GM18499 (cell line): ENCODE results near the gene CA5A.

Source experiments
- ATAC-seq: cut with Tn5 transposase; IDR thresholded peaks from one replicate; pipeline ENCODE4 v1.9.1; 2021; ENCODE audit warnings: moderate number of reproducible peaks; ENCODE audit not compliant: insufficient read depth, unreplicated experiment

Gene CA5A

DNA sequence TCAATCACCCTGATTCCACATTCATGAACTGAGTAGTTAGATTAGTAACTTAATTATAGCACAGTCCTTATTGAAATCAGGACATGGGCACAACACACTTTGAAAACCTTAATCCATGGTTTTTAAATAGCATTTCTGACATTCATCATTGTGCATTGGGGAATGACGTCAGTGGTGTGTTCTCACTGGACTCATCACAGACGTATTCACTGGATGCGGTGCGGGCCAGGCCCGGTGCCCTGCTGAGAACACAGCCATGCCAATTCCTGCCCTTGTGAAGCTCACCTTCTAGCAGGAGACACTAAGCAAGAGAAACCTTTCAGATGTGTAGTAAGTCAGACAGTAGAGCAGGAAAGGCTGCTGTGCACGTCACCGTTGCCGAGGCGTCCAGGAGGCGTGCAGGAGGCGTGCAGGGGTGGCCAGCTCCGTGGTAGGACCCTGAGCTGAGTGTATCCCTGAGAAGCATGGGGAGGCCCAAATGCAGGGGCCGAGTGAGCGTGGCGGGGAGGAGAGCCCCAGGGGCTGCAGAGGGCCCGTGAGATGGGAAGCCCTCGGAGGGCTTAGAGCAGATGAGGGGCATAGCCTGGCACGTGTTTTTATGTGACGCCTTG, 27.8 kb upstream of the CA5A start:
- ATAC-seq, result no peak

DNA sequence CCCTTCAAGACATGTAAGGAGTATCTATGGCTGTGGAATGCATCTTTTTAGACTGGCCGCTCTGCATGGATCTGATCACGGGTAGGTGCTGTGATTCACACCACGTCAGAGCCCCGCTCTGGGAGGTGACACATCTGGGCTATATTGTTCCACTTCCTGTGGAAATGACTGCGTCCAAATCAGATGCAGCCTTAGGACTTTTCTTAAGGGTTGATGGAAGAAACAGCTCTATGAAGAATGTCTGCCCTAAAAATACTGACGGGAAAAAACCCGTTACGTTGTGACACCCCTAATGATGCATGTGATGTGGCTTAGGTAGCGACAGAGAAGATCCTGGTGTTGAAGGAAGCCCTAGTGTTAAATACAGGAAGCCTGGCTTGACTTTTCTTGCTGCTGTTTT, 27.1 kb upstream of the CA5A start:
- no peak for ATAC-seq

DNA sequence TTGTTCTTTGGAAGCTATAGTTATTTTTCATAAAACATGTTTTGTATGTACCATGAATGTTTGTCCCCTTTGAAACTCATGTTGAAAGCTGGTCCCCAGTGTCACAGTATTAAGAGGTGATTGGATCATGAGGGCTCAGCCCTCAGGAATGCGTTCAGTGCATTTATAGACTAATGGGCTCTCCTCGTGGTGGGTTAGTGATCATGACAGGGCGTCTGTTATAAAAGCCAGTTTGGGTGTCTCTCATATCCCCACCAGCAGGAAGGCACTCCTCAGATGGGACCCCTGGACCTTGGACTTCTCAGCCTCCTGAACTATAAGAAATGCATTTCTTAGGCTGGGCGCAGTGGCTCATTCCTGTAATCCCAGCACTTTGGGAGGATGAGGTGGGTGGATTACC, 25.3 kb upstream of the CA5A start:
- no peak for ATAC-seq

DNA sequence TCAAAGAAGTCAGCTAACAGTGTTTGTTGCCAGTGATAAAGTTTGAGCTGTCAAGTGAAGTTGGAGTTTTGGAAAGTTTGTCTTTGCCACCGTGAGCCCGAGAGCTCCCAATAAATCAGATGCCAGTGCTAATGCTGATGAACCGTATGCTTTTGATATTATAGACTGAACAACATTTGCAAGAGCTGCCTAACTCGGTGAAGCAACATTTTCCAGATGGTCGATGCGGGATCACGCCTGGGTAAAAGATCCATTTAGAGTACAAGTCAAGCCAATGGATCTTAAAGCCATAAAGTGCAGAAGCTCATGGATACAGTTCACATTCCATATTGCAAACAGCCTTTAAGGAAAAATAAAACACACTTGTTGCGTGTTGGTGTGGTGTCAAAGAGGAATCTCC, 24.5 kb upstream of the CA5A start:
- ATAC-seq, result no peak

DNA sequence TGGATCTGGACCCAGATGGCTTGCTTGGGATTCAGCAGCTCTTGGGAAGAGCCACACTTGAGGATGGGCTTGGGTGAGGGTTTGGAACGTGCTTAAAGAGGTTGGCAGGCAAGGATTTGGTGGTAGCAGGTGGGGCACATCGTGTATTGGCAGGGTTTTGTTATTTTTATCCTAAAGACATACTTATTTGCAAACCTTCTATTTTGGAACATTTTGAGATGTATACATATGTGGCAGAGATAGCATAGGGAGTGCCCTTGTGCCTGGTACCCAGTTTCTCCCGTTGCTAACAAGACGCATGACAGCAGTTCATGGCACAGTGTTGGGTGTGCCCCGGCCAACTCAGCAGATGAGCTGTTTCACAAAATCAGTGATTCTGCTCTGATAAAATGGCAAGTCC, 24.0 kb upstream of the CA5A start:
- ATAC-seq, result no peak

DNA sequence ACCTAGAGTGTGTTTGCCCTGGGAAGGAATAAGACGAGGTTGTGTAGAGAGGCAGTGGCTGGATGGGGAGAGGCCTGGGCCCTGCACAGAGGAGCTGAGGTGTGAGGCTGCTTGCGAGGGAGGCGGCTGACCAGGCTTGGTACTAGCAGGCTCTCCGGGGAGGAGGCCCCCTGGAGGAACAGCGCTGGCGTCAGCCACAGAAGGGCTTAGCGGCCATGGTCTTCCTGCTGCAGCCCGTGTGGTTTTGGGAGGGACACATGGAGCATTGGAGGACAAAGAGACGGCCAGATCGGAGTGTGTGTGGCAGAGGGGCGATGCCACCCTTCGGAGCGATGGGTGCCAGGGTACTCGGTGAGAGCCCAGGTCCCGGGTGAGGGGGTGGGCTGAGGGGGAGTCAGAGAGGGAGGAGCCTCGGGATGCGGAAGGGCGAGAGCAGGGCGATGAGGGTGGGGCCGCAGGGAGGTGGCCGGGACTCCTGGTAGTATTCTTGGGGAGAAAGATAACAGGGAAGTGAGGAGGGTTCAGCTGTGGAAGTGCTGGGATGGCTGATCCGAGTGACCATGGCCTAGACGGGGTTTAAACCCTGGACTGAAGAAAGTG, 23.2 kb upstream of the CA5A start:
- ATAC-seq, result no peak

DNA sequence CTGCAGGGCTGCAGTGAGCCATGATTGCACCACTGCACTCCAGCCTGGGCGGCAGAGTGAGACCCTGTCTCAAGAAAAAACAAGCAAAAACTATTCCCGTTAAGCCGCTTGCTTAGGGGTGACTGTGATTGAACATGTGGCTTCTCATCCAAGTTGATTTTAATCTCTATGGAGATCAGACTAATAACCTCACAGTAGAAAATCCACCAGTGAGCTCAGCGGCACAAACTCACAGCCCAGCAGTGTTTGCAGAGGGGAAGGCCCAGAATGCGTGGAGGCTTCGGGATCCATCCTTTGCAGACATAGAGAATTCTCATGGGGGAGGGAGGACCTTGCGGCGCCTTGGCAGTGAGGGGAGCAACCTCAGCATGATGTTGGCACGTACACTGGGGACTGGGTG, 22.3 kb upstream of the CA5A start:
- ATAC-seq, result no peak

DNA sequence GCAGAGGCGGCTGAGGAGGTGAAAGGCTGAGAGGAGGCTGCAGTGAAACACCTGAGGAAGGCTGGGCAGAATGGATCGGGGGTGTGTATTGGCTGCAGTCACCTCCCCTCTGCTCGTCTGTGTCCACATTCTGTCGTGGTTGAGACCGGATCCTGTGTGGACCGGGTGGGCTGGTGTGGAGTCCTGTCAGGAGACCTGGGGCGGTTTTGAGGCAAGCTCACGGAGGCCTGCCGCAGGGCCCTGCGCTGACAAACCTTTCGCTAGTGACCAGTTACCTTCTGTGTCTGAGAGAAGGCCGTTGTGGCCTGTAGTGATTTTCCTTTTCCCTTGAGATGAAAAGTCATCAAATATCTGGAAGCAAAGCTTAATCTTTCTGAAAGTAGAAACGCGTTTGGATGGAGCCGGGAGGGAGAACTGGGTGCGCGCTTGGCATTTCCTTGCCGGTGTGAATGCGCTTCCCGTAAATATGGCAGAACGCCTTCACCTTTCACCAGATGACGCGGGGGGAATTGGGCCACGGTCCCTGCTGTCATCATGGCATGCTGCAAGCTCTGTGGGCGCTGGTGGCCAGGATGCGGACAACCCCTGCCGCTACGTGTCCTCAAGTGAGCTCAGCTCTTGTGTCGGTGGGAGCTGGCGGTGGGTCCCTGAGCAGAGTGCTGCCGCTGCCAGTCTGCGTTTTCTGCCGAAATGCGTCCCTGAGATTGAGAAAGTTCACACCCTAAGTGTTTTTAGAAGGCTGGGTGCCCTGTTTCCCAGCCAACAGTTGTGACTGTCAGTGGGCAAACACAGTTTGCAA, 21.2 kb upstream of the CA5A start:
- ATAC-seq, result no peak

DNA sequence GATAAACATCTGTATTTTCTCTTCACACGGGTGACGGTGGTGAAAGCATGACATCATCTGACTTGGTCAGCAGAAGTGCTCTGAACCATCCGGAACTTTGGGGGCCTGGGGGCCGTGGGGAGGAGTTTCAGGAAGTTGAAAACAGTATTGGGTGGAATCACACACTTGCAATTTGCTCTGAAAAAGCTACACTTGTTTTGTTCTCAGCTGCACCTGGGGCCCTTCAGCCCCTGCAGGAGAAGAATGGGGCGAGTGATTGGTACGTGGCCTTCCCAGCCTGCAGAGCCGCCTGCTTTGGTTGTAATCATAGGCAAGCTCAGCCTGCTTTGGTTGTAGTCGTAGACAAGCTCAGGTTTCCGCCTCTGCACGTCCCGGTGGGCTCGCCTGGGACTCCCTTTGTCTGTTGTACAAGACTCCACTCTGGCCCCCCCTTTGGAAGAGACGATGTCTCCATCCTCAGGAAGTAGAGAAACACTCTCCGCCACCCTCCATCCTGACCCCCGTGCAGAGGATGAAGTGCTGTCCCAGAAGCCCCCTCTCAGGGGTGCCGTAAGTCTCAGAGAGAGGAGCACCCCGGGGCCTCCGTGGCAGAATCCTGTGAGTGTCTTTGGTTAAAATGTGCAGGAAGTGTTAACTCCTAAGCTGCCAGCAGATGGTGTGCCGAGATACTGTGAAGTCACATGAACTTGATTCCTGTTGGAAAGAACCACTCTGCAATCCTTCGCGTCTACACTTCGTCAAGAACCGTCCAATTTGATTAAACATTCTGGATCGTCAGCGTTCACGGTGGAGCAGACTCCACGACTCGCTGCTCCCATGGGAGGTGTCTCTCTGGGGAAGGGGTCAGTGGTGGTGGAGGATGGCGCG, 20.3 kb upstream of the CA5A start:
- peak; percentile 35 for ATAC-seq

DNA sequence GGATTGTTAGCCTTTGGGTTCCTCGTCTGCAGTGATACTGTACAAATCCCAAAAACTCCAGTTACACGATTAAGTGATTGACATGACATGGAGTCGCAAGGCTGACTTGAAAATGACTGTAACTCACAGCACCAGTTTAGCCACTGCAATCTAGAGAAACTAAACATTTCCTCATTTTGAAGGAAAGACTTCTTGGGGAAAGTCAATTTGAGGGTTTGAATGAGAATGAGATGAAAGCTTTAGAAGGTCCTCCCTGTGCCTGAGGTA, 19.7 kb upstream of the CA5A start:
- no peak for ATAC-seq

DNA sequence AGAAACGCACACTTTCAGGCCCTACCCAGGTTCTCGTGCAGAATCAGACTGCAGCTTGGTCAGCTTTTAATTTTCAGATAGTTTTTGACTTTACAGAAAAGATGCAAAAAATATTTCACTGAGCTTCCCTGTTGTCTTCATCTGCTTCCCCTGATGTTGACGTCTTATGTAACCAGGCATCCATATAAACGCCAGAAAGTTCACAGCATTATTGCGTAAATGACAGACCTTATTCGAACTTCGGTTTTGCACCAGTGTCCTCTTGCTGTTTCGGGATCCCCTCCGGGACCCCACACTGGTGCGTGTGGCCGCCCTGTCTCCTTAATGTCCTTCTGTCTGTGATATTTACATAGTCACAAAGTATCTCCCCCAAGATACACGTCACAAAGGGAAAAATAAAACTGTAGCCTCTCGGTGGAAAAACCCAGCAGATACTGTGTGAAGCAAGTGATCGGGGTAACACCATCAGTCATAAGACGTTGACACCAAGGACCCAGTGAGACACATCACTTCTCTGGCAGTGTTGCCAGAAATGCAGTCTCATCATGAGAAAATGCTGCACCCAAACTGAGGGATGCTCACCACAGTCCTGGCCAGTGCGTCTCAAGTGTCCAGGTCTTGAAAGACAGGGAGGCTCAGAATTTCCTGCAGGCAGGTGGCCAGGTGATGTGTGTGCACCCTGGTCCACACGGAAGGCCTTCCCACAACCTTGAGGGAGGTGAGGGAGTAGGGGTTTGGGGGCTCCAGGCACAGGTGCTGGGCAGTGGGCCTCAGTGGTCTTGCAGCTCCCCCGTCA, 19.2 kb upstream of the CA5A start:
- no peak for ATAC-seq

DNA sequence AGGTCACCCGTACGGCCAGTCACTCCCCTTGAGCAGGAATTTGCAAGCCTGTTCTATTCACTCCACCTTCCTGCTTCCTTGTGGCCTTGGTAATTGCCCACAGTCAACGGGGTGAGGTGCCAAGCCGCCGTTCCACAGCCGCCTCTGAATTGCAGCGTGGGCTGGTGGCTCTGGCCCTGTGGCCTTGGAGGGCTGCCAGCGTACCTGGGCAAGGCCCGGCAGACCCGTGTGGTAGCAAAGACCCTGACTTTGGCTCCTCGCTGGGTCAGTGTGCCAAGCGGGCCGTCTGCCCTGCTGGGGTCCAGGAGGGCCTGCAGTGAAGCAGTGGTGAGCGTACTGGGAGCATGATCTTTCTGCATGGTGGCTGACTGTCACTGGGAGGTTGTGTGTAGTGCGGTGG, 18.5 kb upstream of the CA5A start:
- no peak for ATAC-seq

DNA sequence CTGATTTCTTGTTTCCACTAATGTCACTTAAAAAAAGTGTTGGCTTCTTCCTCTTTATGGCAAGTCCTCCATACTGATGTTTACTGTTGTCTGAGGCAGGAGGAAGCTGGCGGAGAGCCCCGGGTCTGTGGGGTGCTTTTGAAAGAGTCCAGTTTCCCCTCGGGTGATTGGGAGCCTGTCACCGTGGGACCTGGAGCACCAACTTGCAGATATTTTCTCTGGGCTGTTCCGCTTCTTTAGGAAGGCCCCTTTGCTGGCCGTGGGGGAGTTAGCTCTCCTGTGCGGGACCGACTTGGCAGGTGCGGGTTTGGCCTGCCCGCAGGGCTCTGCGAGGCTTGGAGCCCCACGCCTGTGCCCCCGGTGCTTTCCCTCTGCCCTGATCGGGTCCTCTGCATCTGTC, 18.0 kb upstream of the CA5A start:
- ATAC-seq, result no peak

DNA sequence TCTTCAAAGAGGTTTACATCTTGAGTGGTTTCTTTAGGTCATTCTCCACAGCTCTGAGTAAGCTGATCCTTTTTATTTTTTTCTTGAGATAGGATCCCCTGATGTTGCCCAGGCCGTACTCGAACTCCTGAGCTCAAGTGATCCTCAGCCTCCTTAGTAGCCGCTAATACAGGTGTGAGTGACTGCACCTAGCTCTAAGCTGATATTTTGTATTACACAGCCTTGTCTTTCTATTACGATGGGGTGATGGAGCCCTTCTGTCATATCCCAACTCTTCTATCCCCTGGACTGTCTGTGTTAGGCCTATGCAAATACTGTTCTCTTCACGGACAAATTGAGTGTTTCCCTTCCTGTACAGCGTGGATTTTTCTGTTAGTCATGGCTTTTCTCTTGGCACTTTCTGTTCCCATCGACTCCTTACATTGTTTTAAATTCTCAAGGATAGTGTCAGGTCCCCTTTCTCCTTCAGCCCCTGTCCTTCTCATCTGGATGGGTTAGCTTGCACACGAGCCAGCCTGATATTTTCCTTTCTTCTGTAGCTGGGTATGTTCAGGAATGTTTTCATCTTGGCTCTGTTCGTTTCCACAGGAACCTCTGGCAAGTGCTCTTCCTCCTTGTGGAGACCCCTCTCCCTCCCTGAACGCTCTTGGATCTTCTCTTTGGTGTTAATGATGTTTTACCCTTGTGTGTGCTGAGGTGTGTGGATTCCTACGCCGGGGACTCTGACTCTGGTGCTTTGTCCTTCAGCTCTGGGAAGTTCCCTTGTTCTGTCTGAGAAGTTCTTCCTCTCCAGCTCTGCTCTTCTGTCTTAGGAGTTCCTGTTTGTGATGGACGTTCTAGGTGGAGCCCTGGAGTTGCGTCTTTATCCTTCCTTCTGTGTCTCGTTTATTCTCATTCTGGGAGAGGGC, 17.2 kb upstream of the CA5A start:
- ATAC-seq, result no peak

DNA sequence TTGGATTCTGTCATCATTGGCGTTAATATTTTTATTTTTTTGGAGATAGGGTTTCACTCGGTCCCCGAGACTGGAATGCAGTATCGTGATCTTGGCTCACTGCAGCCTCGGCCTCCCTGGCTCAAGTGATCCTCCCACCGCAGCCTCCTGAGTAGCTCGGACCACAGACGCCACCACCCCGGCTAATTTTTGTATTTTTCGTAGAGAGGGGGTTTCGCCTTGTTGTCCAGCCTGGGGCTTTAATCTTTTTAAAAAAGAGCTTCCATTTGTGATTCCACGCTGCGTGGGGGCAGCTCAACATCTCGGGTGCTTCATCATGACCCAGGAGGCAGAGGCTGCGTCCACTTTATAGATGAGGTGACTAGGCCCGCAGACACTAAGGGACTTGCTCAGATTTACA, 16.4 kb upstream of the CA5A start:
- ATAC-seq, result no peak

DNA sequence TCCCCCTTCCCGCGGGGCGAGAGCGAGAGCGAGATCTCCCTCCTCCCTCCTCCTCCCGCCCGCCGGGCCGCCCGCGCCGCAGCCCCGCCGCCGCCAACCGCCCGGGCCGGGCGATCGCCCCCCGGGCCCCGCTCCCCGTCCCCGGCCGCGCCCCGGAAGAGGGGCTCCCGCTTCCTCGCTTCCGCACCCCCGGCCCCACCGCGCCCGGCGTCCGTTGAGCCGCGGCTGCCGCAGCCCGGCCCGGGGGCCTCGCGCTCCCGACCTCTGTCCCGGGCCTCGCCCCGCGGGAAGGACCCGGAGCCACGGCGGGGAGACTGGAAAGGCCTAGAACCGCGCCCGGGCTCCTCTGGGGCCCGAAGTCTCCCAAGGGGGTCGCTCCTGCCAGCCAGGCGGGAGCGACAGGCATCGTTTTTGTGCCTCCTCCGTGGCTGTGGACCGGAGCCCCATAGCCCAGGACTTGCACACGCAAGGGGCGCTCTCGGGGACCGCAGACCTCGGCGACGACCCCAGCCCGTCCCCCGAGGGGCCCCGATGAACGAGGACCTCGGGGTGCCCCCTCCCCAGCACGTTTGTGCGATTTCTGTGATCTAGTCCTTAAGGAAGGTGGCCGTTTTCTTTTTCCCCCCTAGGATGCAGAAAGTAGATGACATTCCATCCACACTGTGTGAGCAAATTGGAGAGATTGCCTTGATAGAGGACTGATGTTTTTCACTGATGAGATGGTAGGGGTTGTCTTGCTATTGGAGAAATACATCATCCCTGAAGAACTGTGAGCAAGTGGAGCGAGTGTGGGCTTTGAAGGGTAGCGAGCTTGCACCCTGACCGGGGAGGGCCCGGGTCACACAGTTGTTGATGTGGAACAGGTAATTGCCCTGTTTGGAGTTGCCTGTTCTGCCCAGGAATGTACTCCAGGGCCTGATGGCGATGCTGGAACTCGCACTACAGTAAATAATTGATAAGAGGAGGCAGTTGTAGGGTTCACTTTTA, 15.5 kb upstream of the CA5A start:
- no peak for ATAC-seq

DNA sequence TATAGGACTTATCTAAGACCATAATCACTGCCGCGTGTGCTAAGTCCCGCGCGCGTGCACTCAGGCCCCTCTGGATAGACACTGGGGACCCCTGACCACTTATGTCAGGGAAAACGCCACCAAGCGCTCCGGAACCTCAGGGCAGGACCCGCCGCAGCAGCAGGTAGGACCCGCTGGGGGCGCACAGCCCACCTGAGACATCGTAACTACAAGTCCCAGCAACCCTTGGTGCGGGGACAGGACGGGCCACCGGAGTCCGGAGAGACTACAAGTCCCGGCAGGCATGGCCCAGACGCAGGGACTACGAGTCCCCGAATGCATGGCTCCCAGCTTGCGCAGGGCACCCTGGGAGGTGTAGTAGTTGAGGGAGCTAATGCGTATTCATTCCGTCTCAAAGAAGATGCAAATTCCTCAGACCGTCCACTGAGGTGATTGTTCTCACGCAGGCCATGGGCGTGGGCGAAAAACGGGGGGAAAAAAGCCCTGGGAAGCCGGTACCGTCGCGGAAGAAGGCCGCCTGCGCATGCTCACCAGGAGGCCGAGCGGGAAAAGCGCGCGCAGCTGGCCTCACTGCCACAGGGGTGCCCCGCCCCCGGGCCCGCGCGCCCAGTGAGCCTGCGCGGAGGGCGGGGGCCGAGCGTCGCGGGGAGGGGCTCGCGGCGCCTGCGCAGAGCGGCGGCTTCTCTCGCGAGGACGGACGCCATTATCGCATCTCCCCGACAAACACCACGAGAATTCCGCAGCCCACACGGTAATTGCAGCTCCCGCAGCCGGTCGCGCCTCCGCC, 14.6 kb upstream of the CA5A start, which contains the start of gene BANP:
Gene BANP, plus strand, starts transcription at position 670 of the 787 bp plus-strand sequence. CDS start 23,682 bp downstream, outside the sequence.
- ATAC-seq, result peak; percentile 67
